T-helper 1 cell (primary cell): ENCODE data around the gene ABR.
"Not testable (repeated sequence)": the region's sequence is repeated elsewhere in the genome, so short reads cannot be mapped to it uniquely, and the experiment has no call there.

ENCODE experiments used
- DNase-seq, 5 donors: peaks; one replicate each; pipeline ENCODE4 v3.0.0-alpha.2; 2012 to 2020

Gene ABR

DNA sequence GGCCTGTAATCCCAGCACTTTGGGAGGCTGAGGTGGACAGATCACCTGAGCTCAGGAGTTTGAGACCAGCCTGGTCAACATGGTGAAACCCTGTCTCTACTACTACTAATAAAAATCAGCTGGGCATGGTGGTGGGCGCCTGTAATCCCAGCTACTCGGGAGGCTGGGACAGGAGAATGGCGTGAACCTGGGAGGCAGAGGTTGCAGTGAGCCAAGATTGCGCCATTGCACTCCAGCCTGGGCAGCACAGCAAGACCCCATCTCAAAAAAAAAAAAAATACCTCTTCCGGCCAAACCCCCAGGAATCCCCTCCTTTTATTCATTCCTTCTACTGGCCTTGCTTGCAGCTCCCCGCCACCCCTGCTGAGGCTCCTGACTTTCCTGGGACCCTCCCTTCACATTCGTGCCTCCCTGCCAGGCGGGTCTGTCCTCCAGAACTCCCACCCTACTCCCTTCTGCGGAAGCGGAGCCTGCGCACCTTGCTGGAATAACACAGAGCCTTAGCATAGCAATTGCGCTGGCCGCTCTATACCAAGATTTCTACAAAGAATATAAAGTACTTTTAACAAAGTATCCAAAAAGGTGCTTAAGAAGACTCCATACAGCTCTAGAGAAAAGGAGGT lies 135.3 kb downstream of the ABR start:
- DNase-seq: not testable (repeated sequence)

DNA sequence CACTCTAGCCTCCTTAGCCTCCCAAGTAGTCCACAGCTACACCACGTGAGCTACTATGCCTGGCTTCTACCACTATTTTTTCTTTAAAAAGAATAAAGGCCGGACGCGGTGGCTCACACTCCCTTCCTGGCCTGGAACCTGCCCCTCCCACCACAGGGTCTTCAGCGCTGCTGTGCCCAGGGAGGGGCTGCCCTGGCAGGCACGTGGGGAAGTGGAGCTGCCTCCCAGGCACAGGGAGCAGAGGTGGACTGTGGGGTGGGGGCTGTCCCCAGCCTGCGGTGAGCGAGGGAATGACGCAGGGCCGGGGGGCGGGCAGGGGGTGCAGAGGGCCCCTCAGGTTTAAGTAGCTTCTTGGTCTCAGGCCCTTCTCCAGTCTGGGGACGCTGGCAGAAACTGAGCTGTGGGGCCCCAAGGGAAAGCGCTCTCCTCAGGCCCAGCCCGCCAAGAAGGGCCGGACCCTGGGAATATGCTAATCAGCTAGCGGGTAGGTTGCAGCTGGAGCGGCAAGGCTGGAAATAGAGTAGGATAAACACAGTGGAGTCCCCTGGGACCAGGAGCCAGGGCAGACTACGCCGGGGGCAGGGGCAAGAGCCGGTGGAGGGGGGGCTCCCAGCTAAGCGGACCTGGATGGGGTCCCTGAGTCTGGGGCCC lies 136.1 kb downstream of the ABR start:
- DNase-seq: no peak

DNA sequence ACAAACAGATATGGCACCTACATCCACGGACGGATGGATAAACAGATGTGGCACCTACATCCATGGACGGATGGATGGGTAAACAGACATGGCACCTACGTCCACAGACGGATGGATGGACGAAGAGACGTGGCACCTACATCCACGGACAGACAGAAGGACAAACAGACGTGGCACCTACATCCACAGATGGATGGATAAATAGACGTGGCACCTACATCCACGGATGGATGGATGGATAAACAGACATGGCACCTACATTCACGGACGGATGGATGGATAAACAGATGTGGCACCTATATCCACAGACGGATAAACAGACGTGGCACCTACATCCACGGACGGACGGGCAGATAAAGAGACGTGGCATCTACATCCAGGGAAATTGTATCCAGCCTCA lies 137.3 kb downstream of the ABR start:
- DNase-seq: no peak

DNA sequence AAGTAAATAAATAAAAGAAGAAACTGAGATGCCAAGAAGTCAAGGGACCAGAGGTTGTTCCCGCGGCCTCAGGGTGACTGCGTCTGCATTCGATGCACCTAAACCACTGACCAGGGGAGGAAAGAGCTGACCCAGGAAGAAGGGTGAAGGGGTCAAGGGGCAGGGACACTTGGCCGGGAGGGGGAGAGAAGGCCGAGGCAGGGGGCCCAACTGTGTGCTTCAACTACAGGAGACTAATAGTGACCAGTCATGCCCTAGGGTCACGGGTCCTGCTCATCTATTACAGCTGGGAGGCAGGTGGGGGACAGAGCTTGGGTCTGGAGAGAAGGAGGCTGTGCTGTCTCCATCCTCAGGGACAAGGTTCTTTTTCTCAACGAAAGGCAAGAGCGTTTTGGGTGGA lies 138.0 kb downstream of the ABR start:
- DNase-seq: no peak

DNA sequence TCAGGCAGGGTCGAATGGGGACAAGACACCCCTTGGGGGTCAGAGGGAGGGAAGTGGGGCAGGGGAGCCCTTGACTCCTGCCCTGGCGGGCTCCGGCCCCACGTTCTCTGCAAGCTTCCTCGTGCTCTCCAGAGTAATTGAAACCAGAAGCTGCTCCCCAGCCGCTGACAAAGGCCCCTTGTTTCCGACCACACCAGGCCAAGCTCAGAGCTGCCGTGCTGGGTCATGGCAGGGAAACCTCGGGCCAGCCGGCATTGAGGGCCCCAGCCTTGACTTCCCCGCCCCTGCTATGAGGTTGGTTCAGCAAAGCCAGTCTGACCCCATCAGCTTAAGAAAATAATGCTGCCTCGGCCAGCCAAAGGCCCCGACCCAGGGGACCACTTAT lies 139.6 kb downstream of the ABR start:
- DNase-seq: no peak

DNA sequence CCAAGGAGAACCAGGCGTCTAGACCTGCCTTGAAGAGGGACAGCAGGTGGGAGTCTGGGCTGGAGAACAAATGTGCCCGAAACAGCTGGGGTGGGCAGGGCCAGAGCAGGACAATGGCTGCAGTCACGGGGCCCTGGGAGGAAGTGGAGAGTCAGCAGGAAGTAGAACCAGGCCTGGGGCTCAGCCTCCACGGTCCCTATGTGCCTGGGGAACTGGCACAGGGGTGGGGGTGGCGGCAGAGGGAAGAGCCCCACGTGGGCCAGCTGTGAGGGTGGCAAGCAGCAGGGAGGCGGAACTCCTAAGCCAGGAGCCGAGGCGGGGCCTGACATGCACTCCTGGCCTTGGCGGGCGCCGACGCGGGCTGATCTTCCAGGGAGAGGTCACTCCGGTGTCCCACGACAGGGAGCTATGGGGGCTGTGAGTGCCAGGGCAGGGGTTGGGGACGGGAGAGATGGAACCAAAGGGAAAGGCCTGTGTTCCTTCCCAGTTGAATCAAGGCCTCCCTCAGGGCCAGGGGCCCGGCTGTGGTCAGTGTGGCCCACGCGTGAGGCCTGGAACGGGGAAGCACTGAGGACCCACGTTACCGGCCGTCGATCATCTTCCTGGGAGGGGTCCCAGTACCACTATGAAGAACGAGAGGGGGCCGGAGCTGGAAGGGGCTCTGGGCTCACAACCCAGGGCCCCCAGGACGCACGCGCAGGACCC lies 140.1 kb downstream of the ABR start:
- DNase-seq: no peak

DNA sequence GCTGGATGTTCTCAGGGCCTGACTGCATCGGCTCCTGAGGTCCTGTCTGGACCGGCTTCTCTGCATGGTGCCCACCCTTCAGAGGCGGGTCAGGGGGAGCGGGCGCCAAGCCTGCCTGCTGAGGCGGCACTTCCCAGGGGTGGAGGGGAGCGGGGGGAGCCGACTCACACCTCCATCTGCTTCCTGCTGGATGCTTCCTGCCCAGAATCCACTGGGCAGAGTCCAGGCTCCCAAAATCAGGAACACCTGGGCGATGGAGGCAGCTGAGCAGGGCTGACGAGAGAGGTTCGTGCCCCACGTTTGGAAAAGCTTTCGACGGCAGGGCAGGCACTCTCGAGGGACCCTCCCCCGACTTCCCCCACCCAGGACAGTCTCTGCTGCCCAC lies 140.7 kb downstream of the ABR start:
- no peak for DNase-seq

DNA sequence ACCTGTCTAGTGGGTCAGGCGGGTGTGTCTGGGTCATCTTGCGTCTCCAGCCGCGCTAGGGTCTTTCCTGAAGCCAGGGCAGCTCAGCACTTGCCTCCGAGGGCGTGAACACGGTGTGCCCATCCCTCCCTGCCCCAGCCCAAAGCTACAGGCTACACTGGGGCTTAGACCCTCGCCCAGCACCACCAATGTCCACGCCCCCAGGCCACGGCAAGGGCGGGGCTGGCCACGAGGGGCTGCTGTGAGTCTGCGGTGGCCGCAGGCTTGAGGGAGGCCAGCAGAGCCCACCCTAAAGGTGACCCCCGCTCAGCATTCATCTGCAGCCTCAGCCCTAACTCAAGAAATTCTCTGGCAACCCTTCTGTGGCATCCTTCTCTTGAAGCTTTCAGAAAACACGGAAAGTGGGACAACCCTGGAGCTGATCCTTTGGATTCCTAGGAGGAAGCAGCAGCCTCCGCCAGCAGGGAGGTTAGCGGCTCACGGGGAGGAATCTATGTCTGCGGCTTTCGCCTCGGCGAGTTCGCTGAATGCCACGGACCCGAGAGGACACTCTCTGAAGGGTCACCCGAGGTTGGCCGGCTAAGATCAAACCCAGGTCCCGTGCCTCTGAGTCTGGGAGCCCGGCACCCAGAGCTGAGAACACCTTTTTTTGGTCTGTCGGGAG lies 141.2 kb downstream of the ABR start:
- no peak for DNase-seq

DNA sequence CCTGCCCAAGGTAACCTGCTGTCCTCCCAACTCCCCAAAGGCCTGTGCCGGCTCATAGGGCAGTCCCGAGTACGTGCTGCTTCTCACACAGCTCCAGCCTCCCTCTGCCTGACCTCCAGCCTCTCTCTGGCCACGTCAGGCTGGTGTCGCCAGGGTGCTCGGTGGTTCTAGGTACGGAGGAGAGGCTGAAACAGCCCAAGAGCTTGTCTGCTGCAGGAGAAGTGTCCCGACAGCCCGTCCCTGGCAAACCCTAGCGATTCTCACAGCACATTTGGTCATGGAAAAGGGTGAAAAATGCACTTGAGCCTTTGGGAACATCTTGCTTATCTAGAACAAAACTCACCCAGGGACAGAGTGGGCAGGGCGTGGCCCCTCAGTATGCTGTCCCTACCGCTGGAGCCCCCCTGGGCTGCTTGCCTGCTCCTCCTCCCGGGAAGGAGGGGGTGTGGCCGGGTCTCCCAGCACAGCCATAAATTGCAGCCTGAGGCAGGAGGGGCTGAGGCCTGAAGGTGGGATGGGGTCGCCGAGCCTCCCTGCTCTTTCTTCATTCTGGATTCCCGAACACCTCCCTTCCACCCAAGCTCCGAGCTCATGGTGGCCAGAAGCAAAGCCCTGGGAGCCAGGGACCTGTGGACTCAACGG lies 142.4 kb downstream of the ABR start:
- DNase-seq: no peak

DNA sequence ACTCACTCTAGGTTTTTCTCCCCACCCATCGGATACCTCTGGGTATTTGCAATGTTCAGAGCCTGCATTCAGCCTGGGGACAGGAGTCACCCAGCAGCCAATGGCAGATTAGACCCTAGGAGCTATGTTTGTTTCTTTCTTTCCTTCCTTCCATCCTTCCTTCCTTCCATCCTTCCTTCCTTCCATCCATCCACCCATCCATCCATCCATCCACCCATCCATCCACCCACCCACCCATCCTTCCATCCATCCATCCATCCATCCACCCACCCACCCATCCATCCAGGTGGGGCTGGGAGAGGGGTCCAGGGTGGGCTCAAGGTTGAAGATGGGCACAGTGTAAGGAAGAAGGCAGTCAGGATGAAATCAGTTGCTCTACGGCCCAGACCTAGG lies 142.9 kb downstream of the ABR start:
- no peak for DNase-seq

DNA sequence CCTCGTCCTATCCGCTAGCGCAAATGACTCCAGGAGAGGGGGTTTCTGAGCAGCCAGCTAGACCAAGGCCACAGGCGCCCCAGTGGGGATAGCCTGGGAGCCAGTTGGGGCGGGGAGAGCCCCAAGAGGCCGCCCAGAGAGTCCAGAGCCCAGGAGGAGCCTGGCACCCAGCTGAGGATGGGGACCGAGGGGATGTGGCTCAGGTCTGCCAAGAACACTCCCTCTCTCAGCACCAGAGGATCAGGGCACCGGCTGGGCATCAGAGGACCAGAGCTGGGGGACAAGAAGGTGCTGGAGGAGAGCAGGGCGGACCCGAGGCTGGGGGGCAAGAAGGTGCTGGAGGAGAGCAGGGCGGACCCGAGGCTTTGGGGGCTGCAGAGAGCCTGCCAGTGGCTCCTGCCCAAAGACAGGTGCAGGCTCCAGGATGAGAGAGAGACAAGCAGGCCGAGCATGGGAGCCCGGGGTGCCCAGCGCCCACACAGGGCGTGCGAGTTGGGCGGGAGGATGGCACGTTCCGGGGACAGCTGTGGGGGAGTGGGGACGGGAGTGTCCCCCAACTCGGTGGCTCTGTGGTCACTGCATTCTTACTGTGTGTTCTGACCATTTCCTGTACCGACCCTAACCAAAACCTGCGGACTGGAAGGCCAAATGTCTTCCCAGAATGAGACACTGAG lies 143.5 kb downstream of the ABR start:
- DNase-seq: no peak

DNA sequence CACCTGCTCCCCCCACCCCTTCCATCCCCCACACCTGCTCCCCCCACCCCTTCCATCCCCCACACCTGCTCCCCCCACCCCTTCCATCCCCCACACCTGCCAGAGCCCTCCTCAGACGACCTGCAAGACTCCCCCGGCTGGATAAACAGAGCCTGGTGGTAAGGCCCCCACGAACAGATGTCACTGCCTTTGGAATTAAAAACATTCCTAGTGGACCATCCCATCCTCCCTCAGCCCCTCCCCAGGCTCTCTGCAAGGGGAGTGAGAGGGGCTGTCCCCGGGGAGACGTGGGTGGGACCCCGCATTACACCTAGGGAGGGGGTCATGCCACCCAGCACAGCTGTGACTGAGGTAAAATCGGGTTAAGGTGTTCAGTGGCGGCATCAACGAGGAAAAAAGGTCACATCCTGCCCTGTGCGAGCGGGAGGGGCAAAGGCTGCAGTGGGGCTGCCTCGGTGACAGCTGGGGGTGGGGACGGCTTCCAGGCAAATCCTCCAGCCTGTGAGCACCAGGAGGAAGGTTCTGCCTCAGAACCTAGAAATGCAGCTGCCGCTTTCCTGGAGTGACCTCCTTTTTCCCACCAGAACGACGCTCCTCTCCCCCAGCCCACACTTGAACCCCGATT lies 144.1 kb downstream of the ABR start:
- DNase-seq: no peak

DNA sequence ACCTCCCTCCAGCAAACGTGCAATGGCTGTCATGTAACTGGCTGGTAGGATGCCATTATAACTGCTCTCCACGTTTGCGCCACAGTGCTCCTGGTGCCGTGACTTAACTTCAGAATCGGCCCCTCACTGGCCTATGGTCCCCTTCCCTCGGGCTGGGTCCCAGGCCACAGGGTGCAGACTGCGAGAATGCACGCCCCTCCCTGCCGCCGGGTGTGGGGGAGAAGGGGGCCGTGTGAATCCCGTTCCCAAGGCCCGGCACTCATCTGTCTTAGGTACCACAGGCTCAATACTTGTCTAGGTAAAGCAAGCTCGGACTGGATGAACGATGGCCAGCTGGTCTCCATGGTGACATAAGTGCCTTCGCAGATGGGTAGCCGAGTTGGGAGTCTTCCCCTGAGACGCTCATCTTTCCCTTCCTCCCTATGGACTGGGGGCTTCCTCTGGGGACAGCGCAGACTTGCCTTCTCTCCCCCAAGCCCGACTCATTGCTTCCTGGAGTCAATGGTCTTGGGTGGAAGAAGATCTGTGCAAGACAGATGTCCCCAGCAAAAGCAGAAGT lies 145.1 kb downstream of the ABR start:
- no peak for DNase-seq

DNA sequence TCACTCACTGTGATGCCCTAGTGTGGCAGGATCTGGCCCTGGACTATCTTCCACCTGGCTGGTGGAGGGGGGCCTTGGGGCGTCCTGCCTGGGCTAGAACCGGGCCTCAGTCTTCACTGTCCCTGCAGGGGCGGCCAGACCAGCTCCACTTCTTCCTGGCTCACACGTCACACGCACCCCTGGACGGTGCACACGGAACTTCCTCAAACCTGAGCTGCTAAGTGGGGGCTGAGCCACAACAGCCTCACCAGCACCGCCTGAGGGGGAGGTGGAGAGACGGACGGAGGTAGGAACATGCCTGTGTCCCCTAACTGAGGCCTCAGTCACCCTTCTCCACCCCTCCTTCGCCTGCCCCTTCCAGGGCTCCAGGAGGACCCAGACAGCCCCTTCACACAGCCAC lies 146.3 kb downstream of the ABR start:
- DNase-seq: no peak

DNA sequence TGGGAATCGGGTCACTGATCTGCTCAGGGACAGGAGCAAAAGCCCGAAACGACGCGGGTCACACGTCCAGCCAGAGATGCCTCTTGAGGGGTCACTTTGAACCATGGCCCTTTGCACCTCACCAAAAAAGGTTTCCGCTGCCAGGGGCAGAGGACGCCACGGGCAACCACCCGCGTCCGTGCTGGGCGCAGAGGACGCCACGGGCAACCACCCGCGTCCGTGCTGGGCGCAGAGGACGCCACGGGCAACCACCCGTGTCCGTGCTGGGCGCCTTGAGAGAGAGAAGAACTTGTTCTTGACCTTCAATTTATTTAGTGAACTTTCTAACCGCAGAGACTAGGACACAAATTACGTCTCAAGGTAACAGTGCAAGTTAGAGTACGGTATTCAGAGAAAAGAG lies 147.4 kb downstream of the ABR start:
- no peak for DNase-seq

DNA sequence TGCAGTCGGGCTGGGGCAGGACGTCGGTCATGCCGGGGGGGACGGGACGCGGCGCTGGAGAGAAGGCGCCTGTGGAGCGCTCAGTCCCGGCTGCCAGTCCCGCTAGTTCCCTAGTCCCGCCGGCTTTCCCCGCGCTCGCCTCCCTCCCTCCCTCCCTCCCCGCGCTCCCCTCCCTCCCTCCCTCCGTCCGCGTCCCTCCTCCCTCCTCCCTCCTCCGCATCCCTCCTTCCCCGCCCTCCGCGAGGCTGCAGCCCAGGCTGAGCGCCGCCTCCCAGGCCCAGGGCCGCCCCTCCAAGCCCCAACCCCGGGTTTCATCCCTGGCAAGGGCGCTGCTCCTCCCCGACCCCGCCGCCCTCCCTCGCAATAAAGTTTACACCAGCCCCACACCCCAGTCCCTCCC lies 148.1 kb downstream of the ABR start:
- DNase-seq: no peak

DNA sequence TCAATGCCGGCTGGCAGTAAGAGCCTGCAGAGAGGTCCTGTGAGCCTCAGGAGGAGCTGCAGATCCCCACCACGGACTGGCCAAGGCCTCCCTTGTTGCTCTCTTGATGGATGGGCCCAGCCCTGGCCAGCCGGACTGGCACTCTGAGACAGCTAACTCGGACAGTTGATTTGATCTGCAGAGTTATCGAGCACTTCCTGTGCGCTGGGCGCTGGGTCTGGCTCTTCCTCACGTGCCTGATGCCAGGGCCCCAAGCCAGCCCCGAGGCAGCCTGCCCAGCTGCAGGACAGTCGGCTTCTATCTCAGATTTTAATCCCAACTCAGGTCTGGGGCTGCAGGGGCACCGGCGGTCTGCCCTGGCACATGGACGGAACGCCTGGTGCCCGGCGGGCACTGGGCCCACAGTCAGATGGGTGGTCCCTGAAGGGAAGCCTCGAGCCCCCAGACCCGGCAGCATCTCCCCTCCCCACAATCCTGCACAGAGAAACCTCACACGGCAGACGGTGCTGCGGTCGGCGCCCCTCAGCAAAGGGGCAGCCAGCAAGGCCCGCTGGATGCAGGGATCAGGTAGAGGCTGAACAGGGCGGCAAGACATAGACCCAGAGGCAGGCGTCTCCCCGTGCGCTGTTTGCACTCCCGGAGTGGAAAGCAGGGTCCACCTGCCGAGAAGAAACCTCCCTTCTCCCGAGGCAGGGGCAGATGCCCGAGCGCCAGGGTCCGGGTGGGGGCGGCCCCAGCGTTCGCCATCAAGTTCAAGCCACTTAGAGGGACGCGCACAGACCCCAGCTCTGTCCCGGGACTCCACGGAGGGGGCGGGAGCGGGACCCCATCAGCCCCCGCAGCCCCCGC lies 148.9 kb downstream of the ABR start:
- no peak for DNase-seq

DNA sequence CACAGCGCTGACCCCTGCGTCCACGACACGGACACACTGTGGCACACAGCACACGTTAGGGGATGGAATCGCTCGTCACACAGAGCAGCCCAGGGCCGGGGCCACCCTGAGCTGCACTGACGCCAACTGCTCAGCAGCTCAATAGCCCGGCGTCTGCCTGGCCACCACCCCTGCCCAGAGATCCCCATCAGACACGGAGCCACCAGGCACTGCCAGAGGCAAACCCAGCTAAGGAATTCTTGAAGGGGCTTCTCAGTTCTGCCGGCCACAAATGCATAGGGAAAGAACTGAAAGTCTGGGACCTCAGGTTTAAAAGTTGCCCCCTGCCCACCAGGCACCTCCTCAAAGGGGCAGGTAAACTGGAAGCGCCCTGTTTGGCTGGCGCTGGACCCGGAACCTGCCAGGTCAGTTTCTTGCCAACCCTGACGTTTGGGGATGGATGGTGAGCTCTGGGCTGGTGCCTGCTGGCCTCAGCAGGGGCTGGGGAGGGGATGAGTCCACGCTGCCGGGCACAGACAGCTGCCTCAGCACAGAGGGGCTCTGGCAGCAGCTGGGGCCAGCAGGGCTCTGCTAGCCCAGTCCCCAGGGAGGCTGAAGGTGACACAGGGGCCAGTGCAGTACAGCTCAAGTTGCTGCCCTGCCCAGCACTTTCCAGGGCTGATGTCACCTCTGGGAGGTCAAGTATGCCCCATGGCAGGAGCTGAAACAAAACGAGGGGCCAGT lies 149.7 kb downstream of the ABR start:
- DNase-seq: no peak

DNA sequence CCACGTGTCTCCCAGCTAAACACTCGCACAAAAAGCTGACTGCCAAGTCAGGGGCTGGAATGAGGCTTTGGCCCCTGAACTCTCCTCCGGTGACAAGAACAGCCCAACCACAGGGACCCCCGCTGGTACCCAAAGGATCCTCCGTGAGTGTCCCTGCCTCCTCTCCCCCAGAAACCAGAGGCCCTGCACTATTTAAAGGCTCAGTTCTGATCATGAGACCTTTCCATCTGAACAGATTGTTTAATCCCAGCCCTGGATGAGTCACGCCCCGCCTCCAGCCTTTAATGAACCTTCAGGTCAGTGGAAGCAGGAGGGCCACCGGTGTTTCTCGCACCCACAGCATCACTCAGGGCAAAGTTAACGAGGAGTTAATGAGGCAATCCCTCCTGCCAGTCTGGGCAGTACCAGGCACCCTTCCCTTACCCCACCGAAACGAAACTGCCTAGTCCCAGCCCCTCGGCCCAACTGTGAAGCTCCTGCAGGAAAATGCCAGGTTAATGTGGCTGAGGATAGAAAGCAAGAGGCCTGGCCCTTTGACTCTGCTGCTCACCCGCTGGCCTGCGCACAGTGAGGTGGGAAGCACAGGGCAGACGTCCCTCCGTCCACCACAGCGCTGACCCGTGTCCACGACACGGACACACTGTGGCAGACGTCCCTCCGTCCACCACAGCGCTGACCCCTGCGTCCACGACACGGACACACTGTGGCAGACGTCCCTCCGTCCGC lies 150.4 kb downstream of the ABR start:
- no peak for DNase-seq

DNA sequence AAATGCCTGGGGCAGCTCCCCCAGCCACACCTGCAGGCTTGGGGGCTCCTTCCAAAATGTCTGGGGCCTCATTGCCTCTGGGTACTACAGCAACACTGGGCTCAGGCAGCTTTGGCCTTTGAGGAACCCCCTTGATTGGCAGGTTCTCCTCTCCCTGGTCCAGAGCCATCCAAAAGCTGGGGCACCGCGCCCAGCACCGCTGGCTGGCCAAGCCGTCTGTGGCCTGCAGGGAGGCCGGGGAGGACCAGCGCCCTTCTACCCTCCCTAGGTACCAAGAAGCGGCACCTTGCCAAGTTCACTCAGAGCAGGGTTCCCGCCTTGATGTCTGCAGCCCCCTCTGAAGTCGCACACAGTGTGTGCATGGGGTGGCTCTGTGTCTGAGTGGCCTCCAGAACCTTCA lies 152.7 kb downstream of the ABR start:
- DNase-seq: no peak
